A549 (cell line): ENCODE measurements around the gene SPAG4.

ENCODE experiments used
- CTCF ChIP-seq: fragments of >200 bp; sonication (Bioruptor Twin); formaldehyde crosslinking; IDR thresholded peaks from 3 replicates; pipeline ENCODE4 v1.5.1; 2016
- ESRRA ChIP-seq: fragments of 150-350 bp; IDR thresholded peaks from 2 replicates; pipeline ENCODE4 v1.6.1; 2014; ENCODE audit warnings: mild to moderate bottlenecking, low read length, borderline replicate concordance
- KDM5A ChIP-seq: fragments of 200-600 bp; sonication (generic); IDR thresholded peaks from 2 replicates; pipeline ENCODE4 v1.6.1; 2016; ENCODE audit warnings: antibody characterized with exemption, mild to moderate bottlenecking
- MAFK ChIP-seq: fragments of 450-650 bp; IDR thresholded peaks from 2 replicates; pipeline ENCODE4 v1.6.1; 2014; ENCODE audit not compliant: partially characterized antibody
- MAX ChIP-seq: IDR thresholded peaks from 2 replicates; pipeline ENCODE4 v1.6.1; 2012
- PHF8 ChIP-seq: fragments of 200-600 bp; sonication (generic); IDR thresholded peaks from 2 replicates; pipeline ENCODE4 v1.6.1; 2016; ENCODE audit warnings: low read depth, mild to moderate bottlenecking, antibody characterized with exemption, moderate library complexity, borderline replicate concordance
- TP53 ChIP-seq: fragments of 250-450 bp; sonication (Bioruptor Pico); IDR thresholded peaks from 2 replicates; pipeline ENCODE4 v1.5.0; 2021; ENCODE audit warnings: mild to moderate bottlenecking, moderate library complexity
- USF2 ChIP-seq: fragments of 450-650 bp; IDR thresholded peaks from 2 replicates; pipeline ENCODE4 v1.6.1; 2014; ENCODE audit warnings: antibody characterized with exemption
- ZFP36 ChIP-seq: fragments of 450-650 bp; IDR thresholded peaks from 2 replicates; pipeline ENCODE4 v1.6.1; 2014; ENCODE audit warnings: borderline replicate concordance; ENCODE audit not compliant: partially characterized antibody

- TF ChIP-seq MAX: no peak
- no peak for TF ChIP-seq CTCF
- no peak for TF ChIP-seq ZFP36
- TF ChIP-seq MAFK: no peak
- TF ChIP-seq PHF8: no peak
- no peak for TF ChIP-seq ESRRA
- TF ChIP-seq TP53 (CRISPR knock-in tag): no peak
- no peak for TF ChIP-seq USF2
- TF ChIP-seq KDM5A: no peak
These were observed 17.2 kb upstream of the SPAG4 start for GRCh38 chr20:35598476-35598875.
